HG03439 (cell line): ENCODE data around the gene SLFN12L.
A peak's percentile ranks its signal among the peaks of the same experiment; 100 is the strongest.
"Not testable (repeated sequence)": the region's sequence is repeated elsewhere in the genome, so short reads cannot be mapped to it uniquely, and the experiment has no call there.

Experiments used
- ATAC-seq: cut with Tn5 transposase; IDR thresholded peaks from one replicate; pipeline ENCODE4 v1.9.1; 2021; ENCODE audit warnings: mild to moderate bottlenecking, moderate library complexity; ENCODE audit not compliant: unreplicated experiment

The SLFN12L gene

DNA sequence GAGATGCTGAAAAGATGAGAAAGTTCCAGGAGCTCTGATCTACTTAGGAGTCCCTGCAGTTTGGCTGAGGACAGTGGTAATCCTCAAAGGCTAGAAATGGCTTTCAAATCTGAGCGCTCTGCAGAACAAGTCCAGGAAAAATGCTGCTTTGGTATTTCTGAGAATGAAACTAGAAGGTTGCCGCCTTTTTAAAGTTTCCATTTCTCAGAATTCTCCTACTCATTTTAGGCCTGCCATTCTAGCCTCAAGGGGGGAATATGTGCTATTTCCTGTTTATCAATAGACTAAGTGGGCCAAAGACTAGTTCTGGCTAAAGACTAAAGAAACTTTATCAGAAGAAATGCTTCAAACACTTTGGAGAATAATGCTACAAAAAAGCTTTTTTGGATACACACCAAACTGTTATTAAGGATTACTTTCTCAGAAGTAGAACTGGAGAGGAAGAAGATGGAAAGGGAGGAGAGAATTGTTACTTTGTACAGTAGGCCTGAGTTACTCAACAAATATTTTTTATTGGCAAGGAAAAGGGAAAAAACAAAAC lies at the start of gene SLFN12L:
Gene SLFN12L (minus strand): TSS at position 78 of the 541 bp plus-strand sequence. CDS start 15,314 bp downstream, outside the sequence.
- ATAC-seq = no peak

DNA sequence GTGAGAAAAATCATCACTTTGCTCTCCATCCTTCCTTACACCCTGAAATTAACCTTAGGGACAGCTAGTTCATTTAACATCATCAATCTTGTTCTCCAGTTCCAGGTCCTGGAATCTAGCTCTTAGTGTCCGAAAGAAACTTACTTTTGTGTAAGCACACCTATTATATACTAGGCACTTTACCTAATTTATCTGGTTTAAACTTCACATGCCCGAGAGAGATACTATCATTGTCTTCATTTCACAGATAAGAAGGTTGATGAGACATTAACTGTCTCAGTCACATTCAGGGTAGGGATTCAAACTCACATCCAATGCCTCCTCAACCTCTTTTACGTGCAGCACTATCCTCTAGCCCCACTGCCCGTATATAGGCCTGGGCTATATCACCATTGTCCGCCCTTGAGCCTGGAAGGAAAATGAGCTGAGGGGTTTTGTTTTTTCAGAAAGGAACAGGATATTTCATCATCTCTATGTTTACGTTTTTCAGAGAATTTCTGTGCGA lies 49.1 kb upstream of the SLFN12L start:
- ATAC-seq = no peak

GRCh38 chr17:35584061-35584460 lies 46.6 kb upstream of the SLFN12L start:
- ATAC-seq = no peak

- no peak for ATAC-seq
Measured at GRCh38 chr17:35578929-35579432, 41.5 kb upstream of the SLFN12L start.

- ATAC-seq = peak; percentile 79
Measured at GRCh38 chr17:35578197-35578928, 40.9 kb upstream of the SLFN12L start, which contains the start of gene PEX12. Gene PEX12, minus strand, starts transcription at chr17:35578571. Its CDS starts 550 bp downstream, at chr17:35578021.

- ATAC-seq = no peak
Measured at GRCh38 chr17:35577830-35578196, 40.3 kb upstream of the SLFN12L start.

DNA sequence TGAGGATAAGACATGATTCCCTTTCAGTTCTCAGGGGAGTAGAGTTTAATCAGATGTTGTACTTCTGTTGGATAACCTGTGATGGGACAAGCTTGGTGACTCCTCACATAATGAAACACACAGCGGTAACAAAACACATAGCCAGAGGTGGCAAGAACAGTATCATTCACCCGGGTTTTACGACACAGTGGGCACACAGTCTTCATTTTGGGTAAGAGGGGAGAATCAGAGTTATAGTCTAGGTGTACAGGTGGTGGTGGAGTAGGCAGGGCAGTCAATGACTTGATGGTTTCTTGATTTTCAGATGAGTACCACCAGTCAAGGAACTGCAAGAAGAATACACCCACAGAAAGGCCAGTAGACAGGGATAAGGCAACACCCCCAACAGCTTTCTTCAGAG lies 38.3 kb upstream of the SLFN12L start:
- no peak for ATAC-seq

DNA sequence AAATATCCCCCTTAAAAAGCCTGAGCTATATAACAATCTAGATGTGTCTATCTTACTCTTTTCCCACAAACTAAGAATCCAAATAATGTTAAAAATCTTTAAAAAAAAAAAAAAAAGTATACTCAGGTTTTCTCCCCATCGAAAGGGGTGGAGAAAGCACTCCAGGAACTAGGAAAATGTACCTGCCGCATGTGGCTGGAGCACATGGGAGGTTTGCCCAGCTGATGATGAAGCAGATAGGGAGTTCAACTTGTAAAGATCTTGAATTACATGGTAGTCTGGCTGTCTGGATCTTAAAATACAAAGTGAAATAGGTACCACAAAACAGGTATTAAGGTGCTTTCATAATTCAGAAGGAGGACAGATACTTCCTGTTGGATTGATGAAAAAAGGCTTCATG lies 31.9 kb upstream of the SLFN12L start:
- no peak for ATAC-seq

- ATAC-seq = no peak
Measured at GRCh38 chr17:35568561-35568960, 31.1 kb upstream of the SLFN12L start.

DNA sequence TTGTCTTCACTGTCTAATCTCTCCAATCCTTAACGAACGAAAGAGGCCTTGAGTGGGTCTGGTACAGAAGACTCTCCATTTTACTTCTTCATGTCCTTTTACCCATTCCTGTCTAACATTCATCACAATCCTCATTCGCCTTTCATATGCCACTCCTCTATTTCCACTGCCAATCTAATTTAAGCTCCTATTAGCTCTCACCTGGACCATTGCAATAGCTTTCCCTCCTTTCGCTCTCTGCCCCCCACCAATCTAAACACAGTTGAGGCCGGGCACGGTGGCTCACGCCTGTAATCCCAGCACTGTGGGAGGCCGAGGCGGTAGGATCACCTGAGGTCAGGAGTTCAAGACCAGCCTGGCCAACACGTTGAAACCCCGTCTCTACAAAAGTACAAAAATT lies 29.5 kb upstream of the SLFN12L start:
- no peak for ATAC-seq

GRCh38 chr17:35563181-35563580 lies 25.7 kb upstream of the SLFN12L start:
- ATAC-seq = not testable (repeated sequence)

DNA sequence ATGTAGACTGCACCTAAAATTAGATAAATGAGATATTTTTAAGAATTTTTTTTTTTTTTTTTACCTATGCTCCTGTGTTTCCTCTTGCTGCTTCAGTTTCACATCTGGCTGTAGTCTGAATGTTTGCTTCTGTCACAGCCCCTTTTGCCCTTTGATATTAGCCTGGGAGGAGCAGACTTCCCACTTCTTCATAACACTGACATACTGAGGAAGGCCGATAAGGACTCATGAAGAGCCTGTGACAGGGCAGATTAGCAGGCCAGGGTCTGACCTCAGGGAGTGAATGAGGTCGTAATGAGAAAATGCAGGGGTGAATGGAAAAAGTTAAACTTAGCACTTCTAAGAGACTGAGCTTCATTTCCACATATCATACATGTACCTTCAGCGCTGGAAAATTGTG lies 23.2 kb upstream of the SLFN12L start, which contains the start of gene SLFN14:
Gene SLFN14 (minus strand): TSS at position 117 of the 400 bp plus-strand sequence. CDS start 2,757 bp downstream, outside the sequence.
- no peak for ATAC-seq

GRCh38 chr17:35559495-35560210 lies 22.2 kb upstream of the SLFN12L start:
- ATAC-seq = no peak

- no peak for ATAC-seq
Measured at GRCh38 chr17:35557353-35557752, 19.9 kb upstream of the SLFN12L start.

GRCh38 chr17:35555691-35556090 lies 18.2 kb upstream of the SLFN12L start:
- no peak for ATAC-seq

GRCh38 chr17:35554668-35555067 lies 17.2 kb upstream of the SLFN12L start:
- ATAC-seq = no peak

DNA sequence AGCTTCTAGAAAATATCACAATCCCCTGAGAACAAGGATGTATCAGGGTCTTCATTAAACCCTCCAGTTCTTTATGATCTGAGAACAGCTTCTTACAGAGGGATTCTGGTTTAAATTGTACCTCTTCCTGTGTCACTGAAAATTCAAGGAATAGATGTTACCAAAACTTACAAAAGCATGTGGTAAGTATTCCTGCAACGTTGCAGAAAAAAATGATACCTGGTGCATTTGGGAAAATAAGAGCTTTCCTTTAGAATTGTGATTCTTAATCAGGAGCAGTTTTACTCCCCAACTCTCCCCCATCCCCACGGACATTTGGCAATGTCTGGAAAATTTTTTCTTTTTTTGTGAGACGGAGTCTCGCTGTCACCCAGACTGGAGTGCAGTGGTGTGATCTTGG lies 15.8 kb upstream of the SLFN12L start:
- no peak for ATAC-seq

GRCh38 chr17:35548978-35549377 lies 11.5 kb upstream of the SLFN12L start:
- no peak for ATAC-seq

GRCh38 chr17:35548208-35548810 lies 10.8 kb upstream of the SLFN12L start:
- no peak for ATAC-seq

- ATAC-seq = no peak
Measured at GRCh38 chr17:35546487-35546886, 9.0 kb upstream of the SLFN12L start.

- ATAC-seq = no peak
Measured at GRCh38 chr17:35545150-35545549, 7.7 kb upstream of the SLFN12L start.
